Gastrocnemius medialis (tissue), 4 donors: Measurements from ENCODE around the gene NUDT1.

Experiments used
- CTCF ChIP-seq, 5 experiments: fragments of 450-650 bp in 3 of 5; fragments of 200-600 bp in 2 of 5; sonication (generic) in 2 of 5; IDR thresholded peaks in 4 of 5; conservative IDR thresholded peaks in 1 of 5; 1 replicate in 4 of 5; 2 replicates in 1 of 5; pipeline ENCODE4 v1.5.1; 2016 to 2019; ENCODE audit warnings: antibody characterized with exemption in 5 of 5, mild to moderate bottlenecking in 3 of 5, moderate library complexity in 3 of 5
- POLR2A ChIP-seq, 2 donors: fragments of 450-650 bp; IDR thresholded peaks; one replicate each; pipeline ENCODE4 v1.6.1; 2017; ENCODE audit warnings: antibody characterized with exemption in 2 of 2, mild to moderate bottlenecking in 2 of 2, moderate library complexity in 2 of 2

GRCh38 chr7:2199956-2200583 lies 42.0 kb upstream of the NUDT1 start:
- TF ChIP-seq CTCF (IDR thresholded peaks at IDR 0.05 in 4 of 5, conservative IDR thresholded peaks at IDR 0.05 in 1 of 5) = no peak
- no peak for TF ChIP-seq POLR2A (IDR thresholded peaks at IDR 0.05)
